GM19395 (cell line): ENCODE results near the gene ZBTB8OS.
"Not testable (repeated sequence)": the region's sequence is repeated elsewhere in the genome, so short reads cannot be mapped to it uniquely, and the experiment has no call there.

ENCODE experiments used
- ATAC-seq: cut with Tn5 transposase; IDR thresholded peaks from one replicate; pipeline ENCODE4 v1.9.1; 2021; ENCODE audit warnings: mild to moderate bottlenecking, moderate library complexity; ENCODE audit not compliant: unreplicated experiment

Gene ZBTB8OS

GRCh38 chr1:32650248-32650751, at the start of gene ZBTB8OS:
Gene ZBTB8OS, minus strand, starts transcription at chr1:32650550. Its CDS starts 21 bp downstream, at chr1:32650529.
- ATAC-seq: peak; percentile 71

DNA sequence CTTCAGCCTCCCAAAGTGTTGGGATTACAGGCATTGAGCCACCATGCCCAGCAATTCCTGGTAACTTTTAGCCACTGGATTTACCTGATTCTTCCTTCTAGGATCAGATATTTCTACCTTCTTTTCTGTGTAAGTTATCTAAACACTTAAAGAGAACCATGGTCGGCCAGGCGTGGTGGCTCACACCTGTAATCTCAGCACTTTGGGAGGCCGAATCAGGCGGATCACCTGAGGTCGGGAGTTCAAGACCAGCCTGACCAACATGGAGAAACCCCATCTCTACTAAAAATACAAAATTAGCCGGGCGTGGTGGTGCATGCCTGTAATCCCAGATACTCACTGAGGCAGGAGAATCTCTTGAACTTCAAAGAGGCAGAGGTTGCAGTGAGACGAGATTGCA, 46.6 kb upstream of the ZBTB8OS start:
- ATAC-seq: not testable (repeated sequence)

DNA sequence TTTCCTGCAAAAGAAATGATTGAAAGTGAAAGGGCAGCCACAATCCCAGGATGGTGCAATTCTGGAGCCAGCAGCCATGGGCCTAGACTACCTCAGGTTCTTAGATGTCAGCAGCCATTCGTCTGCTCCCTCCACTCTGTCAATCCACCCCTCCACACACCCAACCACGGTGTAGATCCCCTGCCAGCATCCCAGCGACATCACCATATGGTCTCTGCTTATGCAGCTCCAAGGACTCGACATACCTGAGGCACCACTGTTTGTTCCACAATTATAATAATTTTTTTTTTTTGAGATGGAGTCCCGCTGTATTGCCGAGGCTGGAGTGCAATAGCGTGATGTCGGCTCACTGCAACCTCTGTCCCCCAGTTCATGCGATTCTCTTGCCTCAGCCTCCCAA, 45.7 kb upstream of the ZBTB8OS start:
- no peak for ATAC-seq

DNA sequence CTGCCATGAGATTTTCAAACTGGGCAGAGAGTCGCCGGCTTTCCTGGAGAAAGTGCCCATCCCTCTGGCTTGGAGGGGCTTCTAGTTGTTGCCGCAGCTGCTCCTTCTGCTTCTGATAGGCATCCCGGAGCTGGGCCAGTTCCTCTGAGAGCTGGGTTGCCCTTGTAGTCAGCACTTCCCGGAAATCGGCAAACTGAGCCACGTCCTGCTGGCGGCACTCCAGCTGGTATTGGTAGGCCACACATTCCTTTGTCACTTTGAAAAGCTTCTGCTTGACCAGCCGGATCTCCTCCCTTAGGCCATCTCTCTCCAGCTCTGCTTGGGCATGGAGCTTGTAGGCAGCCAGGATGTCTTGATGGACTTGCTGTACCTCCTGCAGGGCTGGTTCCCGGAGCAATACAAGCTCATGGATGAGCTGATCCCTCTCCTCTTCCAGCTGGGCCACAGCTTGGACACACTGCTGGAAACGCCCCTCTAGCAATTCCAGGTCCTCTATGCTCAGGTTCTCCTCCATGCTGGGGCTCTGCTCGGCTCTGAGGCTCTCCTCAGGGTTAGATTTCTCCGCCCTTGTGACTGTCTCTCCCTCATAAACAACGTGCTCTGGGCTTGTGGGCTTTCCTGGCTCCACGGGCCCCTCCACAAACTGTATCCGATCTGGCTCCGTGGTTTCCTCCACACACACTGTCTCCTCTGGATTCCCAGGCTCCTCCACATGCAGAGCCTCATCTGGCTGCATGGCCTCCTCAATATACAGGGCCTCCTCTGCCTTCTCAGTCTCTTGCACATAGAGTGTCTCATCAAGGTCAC, 45.0 kb upstream of the ZBTB8OS start:
- ATAC-seq: no peak

- ATAC-seq: no peak
Observed at GRCh38 chr1:32693455-32694174, 43.3 kb upstream of the ZBTB8OS start.

DNA sequence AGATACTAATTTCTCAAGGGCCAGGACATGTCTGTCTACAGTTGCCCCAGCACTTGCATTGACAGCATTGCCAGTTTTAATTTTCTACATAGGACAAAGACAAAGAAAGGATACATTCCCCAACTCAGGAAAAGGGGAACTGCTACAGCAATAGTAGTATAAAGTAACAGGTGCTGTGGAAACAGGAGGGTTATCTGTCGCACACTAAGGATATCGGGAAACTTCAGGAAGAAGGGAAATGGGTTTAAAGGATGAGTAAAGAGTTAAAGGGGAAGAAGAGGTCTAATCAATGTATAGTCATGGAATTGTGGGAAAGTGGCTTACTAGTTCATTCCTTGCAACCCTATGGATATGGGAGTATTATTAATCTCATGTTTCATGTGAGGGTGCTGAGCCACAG, 36.0 kb upstream of the ZBTB8OS start:
- ATAC-seq: no peak

GRCh38 chr1:32685498-32685897, 35.1 kb upstream of the ZBTB8OS start:
- no peak for ATAC-seq

DNA sequence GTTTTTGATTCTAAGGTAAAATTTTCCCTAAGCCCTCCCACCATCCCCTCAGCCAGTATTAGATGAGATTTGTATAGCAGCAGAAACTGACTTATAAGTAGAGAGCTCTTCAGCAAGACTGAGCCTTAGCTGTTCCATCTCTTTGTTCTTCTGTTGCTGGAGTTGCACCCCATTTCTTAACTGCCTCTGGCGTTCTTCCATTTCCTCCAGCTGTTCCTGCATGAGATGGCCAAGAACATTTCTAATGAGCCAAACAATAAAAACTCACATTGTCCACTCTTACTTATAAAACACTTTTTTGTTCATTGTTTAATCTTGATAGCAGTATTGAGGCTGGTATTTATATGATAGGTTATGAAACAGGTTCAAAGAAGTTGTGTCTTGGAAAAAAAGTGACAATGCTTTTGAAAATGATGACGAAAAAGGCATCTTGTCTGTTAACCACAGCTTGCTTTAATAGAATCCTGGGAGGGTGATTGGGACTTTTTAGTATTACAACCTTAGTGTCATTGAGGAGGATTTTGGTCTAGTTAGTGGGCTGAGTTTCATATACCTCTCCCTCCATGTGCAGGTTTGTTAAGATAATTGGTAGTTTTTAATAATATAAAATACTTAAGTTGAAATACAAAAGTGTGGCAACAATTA, 33.9 kb upstream of the ZBTB8OS start:
- no peak for ATAC-seq

- no peak for ATAC-seq
Observed at GRCh38 chr1:32683397-32683796, 33.0 kb upstream of the ZBTB8OS start.

GRCh38 chr1:32681999-32682398, 31.6 kb upstream of the ZBTB8OS start:
- ATAC-seq: no peak

DNA sequence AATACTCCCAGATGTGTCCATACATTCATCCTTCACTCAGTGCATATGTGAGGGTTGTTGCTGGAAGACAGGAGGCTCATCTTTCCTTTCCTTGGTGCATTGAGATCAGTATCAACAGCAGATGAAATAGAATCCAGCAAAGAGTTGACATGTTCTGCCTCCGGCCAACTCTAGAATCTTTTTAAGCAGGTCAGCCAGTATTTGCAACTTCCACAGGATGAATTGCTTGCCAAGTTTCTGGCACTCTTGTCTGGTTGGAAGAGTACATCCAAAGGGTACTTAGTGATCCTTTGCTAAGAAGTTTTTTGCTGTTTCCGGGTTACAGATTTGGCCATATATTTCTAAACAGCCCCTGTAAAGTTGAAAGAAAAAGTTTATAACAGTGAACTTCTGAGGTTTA, 31.2 kb upstream of the ZBTB8OS start:
- ATAC-seq: no peak

GRCh38 chr1:32680642-32681041, 30.3 kb upstream of the ZBTB8OS start:
- ATAC-seq: no peak

DNA sequence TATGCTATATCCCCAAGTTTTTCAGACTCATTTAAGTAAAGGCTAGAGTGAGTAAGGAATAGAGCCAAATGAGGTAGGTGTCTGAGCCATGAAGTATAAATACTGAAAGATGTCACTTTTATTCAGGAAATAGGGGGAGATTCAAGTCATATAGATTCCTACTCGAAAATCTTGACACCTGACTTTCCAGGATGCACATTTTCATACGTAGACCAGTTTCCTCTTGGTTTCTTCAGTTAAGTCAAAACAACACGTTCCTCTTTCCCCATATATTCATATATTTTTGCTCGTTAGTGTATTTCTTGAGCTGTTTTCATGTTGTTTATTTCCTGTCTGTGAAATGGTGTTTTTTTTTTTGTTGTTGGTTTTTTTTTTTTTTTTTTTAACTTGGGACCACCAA, 29.6 kb upstream of the ZBTB8OS start:
- not testable (repeated sequence) for ATAC-seq

- no peak for ATAC-seq
Observed at GRCh38 chr1:32676945-32677344, 26.6 kb upstream of the ZBTB8OS start.

- not testable (repeated sequence) for ATAC-seq
Observed at GRCh38 chr1:32668716-32669115, 18.4 kb upstream of the ZBTB8OS start.

- ATAC-seq: no peak
Observed at GRCh38 chr1:32666901-32667566, 16.7 kb upstream of the ZBTB8OS start.

DNA sequence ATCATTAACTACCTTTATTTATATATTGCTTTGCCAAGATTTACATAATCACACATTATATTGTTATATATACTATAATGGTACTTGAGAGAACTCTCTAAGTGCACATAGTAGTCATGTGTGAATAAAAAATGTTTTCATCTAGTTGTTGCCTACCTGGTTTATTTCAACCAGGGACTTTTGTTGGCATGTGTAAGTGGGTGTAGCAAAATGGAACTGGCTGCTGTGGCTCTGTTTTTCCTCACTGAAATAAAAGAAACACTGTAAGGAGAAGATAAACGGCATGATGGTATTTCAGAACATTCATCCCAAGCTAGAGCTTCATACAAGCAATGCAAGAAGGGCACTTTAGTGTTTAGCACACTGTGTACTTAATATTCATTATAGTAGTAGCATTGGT, 15.6 kb upstream of the ZBTB8OS start:
- no peak for ATAC-seq

GRCh38 chr1:32659581-32659980, 9.2 kb upstream of the ZBTB8OS start:
- ATAC-seq: no peak

GRCh38 chr1:32652244-32652962, 2.1 kb upstream of the ZBTB8OS start:
- no peak for ATAC-seq

DNA sequence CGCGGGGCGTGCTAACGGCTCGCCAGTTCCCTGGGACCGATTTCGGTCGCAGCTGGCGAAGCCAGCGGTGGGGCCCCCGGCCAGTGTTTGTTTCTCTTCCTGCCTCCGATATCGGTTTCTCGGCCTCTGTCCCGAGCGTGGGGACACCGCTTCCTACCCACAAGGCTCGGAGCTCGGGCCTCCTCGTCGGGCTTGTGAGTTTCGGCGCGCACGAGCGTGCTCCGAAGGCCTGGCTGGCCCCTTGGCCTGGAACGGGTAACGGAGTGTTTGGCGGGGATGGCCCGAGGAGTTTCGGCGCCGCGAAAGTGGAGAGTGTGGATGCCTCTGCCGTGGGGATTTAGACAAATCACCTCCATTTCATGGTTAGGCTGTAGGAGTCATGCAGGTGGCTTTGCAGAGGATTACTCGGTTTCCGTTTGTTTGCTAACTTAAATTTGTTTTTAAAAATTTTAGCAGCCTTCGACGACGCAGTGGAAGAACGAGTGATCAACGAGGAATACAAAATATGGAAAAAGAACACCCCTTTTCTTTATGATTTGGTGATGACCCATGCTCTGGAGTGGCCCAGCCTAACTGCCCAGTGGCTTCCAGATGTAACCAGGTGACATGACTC, 1.2 kb upstream of the ZBTB8OS start:
- peak; percentile 41 for ATAC-seq
